GM12872 (cell line): Measurements from ENCODE around the gene POLR1A.

ENCODE experiments used
- CTCF ChIP-seq: IDR thresholded peaks from 3 replicates; pipeline ENCODE4 v1.5.1; 2011; ENCODE audit warnings: low read depth, mild to moderate bottlenecking, low read length, moderate library complexity; ENCODE audit not compliant: insufficient read depth

Gene POLR1A

GRCh38 chr2:86003967-86004366 is 101.7 kb downstream of the POLR1A start:
- no peak for TF ChIP-seq CTCF

DNA sequence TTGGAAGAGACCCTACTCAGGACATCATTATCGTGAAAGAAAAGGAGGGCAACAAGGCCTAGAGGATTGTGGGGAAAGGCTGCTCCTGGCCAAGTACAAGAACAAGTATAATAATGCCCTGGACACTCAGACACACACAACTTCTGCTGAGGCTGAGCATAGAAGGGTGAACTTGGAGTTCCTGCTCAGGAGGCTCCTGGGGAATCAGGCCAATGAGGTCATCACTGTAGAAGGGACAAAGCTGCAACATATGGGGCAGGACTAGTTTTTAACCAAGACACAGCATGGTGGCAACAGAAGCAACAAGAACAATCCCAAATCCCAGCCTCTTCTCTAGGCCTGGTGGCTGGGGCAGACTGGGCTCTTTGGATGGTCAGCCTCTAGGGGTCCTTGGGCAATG is 102.6 kb downstream of the POLR1A start:
- no peak for TF ChIP-seq CTCF

DNA sequence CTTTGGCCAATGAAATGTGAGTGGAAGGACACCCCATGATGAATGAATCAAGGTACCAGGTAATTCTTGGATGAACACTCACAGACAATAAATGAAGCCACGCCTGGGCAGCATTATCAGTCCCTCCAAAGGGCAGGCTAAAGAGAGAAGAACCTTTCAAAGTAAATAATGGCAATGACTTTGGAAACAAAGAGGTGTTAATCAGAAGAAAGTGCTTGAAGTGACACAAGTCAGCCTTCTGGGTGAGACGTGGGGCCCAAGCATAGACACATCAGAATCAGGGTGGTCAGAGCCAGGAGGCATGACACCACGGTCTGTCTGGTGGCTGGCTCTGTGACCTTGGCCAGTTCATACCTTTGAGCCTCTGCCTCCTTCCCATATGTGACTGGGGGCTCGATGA is 103.3 kb downstream of the POLR1A start:
- TF ChIP-seq CTCF: no peak

GRCh38 chr2:86001326-86001725 is 104.4 kb downstream of the POLR1A start:
- TF ChIP-seq CTCF: no peak

DNA sequence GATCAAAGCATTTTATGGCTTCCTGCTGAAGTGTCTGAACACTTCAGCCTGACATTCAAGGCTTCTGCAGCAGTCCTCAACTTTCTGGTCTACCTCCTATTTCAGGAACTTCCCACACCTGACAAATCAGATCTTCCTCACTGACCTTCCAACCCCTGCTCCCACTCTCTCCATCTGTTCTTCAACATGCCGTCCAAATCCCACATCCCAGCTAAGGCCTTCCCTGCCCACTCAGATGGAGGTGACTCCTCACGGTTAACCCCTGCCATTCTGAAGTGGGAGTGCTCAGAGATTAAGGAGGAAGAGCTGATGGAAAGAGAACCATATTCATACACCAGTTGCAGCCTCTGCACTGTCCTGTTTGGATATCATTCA is 104.8 kb downstream of the POLR1A start:
- TF ChIP-seq CTCF: no peak

DNA sequence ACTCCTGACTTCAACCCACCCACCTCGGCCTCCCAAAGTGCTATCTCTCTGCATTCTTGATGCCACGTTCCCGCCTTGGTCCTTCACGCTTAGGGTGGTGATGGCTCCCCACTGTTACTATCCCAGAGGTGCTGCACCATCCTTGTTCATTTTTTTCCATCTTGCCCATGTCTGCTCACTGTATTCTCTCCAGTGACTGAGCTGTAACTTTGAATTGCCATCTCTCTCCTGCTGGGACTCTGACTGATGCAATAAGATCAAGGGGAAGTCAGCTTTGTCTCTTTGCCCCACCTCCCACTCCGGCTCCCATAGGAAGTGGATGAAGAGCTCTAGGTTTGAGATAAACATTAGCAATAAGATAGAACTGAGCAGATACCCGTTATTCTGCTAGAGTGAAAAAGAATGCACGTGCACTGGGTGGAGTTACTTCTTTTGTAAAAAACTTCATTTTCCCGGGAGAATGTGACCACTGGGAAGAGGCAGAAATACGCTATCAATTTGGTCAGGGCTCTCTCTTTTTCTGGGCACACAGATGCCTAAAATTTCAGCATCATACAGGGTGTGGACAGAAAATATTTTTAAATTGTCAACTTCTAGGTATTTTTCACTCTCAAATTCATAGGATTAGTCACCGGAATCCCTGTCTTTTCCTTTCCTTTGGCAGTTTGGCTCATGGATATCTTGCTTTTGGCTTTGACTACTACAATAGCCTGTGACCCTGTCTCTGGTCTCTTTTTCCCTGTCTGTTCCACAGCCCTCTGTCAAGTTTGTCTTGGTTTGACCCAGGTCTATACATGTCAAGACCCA is 105.4 kb downstream of the POLR1A start:
- TF ChIP-seq CTCF: no peak

- TF ChIP-seq CTCF: no peak
Measured at GRCh38 chr2:85999061-85999831, 106.4 kb downstream of the POLR1A start.
